HEK293T (cell line): ENCODE data around the gene ALDH3A2.

ENCODE experiments used
- ELF4 ChIP-seq: fragments of 450-650 bp; IDR thresholded peaks from 2 replicates; pipeline ENCODE4 v1.6.1; 2017; ENCODE audit warnings: antibody characterized with exemption
- TARDBP ChIP-seq: fragments of 450-650 bp; IDR thresholded peaks from 2 replicates; pipeline ENCODE4 v1.6.1; 2016

GRCh38 chr17:19712436-19713004 lies 64.0 kb downstream of the ALDH3A2 start:
- TF ChIP-seq TARDBP (no peak), ELF4 (no peak)
